DOHH2 (cell line): Measurements from ENCODE around the gene LIPI.

ENCODE experiments used
- EZH2phosphoT487 ChIP-seq: fragments of 200-600 bp; sonication (generic); IDR thresholded peaks from 2 replicates; pipeline ENCODE4 v1.6.1; 2017; ENCODE audit warnings: borderline replicate concordance, mild to moderate bottlenecking, antibody characterized with exemption, low read length, moderate library complexity, mixed read lengths
- TF ChIP-seq, protein P1 (sequence below): fragments of 200-600 bp; sonication (generic); IDR thresholded peaks from one replicate; pipeline ENCODE4 v1.5.1; 2014; ENCODE audit warnings: antibody characterized with exemption, mild to moderate bottlenecking, low read depth, low read length; ENCODE audit not compliant: poor library complexity, severe bottlenecking

DNA sequence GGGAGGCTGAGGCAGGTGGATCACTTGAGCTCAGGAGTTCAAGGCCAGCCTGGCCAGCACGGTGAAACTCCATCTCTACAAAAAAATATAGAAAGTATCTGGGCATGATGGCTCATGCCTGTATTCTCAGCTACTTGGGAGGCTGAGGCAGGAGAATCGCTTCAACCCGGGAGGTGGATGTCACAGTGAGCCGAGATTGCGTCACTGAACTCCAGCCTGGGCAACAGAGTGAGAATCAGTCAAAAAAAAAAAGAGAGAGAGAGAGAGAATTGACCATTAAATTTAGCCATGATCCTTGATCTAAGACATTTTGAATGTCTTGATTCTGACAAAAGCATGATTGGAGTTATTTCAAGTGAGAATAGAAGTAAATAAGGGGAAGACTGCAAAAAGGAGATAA is 24.3 kb upstream of the LIPI start:
- TF ChIP-seq, protein P1, sequence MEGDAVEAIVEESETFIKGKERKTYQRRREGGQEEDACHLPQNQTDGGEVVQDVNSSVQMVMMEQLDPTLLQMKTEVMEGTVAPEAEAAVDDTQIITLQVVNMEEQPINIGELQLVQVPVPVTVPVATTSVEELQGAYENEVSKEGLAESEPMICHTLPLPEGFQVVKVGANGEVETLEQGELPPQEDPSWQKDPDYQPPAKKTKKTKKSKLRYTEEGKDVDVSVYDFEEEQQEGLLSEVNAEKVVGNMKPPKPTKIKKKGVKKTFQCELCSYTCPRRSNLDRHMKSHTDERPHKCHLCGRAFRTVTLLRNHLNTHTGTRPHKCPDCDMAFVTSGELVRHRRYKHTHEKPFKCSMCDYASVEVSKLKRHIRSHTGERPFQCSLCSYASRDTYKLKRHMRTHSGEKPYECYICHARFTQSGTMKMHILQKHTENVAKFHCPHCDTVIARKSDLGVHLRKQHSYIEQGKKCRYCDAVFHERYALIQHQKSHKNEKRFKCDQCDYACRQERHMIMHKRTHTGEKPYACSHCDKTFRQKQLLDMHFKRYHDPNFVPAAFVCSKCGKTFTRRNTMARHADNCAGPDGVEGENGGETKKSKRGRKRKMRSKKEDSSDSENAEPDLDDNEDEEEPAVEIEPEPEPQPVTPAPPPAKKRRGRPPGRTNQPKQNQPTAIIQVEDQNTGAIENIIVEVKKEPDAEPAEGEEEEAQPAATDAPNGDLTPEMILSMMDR: no peak
- no peak for TF ChIP-seq EZH2phosphoT487
